ENCODE results near the gene DAPK1.

- no peak for TF ChIP-seq CTCF (IDR thresholded peaks at IDR 0.05; ENCODE audit: low read depth, low read length)
- TF ChIP-seq EZH2phosphoT487 (IDR thresholded peaks at IDR 0.05; ENCODE audit: low read depth), result no peak
These were observed 61.0 kb downstream of the DAPK1 start for GRCh38 chr9:87558606-87559190.
